GM19452 (cell line): ENCODE measurements around the gene ANKRD31.

Source experiments
- ATAC-seq: cut with Tn5 transposase; IDR thresholded peaks from one replicate; pipeline ENCODE4 v1.9.1; 2021; ENCODE audit not compliant: unreplicated experiment

ANKRD31 gene

DNA sequence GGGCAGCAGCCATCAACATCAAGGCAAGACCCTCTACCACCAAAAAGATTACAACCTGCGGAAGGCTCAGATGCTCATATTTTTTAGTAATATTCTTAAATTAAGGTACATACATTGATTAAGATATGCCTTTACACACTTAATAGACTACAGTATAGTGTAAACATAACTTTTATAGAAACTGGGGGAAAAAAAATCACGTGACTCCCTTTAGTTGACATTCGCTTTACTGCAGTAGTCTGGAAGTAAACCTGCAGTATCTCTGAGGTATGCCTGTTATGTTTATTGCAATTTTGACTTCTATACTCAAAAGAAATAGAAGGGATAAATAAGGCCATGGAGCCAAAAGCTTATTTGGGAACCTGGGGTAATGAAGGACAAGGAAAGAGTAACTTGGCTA lies 169.2 kb downstream of the ANKRD31 start:
- no peak for ATAC-seq

DNA sequence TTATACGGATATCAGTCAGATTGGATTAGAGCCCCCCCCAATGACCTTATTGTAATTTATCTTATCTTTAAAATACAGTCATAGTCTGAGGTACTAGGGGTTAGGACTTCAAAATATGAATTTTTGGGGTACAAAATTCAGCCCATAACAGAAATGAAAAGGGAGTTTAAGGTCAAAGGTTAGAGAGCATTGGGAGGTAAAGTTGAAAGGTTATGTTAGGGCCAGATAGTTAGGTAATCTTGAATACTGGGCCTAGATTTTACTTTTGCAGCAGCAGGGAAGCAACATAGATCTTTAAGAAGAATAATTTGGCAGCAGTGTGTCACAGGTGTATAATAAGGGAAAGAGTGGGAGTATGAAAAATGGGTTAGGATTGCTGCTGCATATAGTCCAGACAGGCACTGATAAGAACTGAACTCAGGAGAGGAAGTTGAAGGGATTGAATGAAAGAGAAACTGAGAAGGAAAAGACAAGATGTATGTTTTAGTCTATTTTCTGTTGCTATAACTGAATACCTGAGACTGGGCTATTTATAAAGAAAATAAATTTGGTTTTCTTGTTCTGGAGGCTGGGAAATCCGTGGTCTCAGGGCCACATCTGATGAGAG lies 173.7 kb downstream of the ANKRD31 start:
- no peak for ATAC-seq

DNA sequence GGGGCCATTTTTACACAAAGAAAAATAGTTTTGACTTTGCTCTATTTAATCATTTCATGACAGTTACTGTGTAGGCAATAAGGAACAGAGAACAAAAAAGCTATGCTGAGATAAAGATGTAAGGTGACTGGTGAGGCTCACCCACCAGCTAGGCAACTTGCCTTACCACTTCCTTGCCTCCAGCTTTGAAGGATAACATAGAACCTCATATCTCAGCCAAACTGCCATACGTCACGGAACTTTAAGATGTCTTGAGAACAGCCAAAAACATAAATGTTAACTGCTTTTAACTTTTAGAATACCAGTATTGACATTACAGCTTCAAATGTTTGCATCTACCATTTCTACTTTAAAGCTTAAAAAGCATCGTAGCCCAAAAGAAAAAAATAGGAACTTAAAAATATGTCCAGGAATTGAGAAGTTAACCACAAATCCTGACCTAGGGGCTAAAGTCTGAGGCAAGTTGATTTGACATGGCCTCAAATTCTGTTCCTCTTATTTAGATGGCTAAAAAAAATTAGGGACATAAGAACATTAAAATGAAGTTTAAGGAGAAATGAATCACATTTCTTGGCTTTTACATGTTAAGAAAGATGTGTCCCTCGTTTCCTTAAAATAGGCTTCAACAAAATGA lies 176.6 kb downstream of the ANKRD31 start:
- no peak for ATAC-seq

DNA sequence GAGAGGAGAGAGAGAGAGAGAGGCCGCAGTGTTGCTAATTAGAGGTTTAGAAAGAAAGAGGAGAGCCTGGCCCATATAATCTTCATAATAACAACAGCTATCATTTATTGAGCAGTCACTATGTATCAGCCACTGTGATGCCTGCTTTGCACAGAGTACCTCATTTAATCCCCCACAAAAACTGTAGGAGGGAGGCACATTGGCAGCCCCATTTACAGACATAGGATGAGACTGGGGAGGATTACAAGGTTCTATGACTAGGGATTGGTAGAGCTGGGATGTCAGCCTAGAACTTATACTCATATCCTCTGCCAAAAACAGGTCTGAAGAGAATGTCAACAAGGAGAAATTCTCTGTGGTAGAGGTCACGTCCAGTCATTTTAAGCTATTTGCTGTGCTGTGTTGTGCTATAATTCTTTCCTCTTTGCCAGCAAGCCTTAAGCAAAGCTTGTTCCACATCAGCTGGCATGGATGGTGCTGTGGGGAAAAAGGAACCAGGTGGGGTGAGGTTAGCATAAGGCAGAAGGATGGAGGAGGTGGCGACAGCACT lies 177.6 kb downstream of the ANKRD31 start:
- no peak for ATAC-seq

DNA sequence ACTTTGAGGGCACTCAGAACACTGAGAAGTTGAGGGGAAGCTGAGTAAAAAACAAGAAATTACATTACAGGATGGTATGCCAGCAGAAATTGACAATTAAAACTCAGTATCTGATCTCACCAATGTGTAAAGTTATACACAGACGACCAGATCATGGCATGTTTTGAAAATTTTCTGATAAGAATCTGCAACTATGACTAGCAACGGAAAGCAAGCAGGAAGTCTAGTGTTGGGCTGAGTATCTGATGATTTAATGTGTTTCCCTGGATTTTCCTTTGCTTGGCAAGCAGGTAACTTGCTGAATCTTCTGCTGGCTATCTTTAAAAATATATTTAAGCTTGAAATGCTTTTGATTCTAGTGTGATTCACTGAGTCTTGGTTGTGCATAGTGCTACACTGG lies 179.1 kb downstream of the ANKRD31 start:
- ATAC-seq: no peak

GRCh38 chr5:75055727-75056144 lies 180.9 kb downstream of the ANKRD31 start:
- no peak for ATAC-seq

GRCh38 chr5:75054134-75054930 lies 182.3 kb downstream of the ANKRD31 start:
- no peak for ATAC-seq

GRCh38 chr5:75053304-75054133 lies 183.2 kb downstream of the ANKRD31 start:
- no peak for ATAC-seq

DNA sequence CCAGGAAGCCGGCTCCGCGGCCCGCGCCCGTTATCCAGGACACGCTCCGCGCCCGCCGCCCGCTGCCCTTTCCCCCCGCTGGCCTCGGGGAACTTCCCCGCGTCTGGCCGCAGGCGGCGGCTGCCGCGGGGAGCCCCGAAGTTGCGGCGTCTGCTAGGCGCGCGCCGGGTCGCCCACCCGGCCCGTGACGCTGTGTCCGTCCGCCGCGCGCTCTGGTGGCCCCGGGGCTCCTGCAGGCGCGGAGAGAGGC lies 183.7 kb downstream of the ANKRD31 start:
- ATAC-seq: no peak

- no peak for ATAC-seq
Observed at GRCh38 chr5:75052192-75053053, 184.3 kb downstream of the ANKRD31 start, which contains the start of gene GCNT4. Gene GCNT4 (minus strand): TSS chr5:75052558. CDS start chr5:75030037, 22,521 bp downstream.

- no peak for ATAC-seq
Observed at GRCh38 chr5:75051217-75051751, 185.4 kb downstream of the ANKRD31 start.

DNA sequence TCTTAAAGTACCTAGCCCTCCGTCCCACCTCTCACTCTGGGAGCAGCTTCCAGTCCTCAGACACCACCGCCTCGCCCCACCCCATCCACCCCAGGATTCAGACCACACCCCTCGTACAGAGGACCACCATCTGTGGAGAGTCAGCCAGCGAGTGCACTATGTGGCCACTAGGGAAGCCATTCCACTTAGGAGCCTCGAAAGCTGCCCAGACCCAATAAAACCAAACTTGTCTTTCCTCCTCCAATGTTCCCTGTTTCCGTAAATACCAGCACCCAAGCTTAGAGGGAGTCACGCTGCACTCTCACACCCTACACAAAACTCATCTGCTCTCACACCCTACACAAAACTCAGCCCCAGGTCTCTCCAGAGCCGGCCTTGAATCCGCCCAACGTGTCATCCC lies 186.3 kb downstream of the ANKRD31 start:
- ATAC-seq: no peak

DNA sequence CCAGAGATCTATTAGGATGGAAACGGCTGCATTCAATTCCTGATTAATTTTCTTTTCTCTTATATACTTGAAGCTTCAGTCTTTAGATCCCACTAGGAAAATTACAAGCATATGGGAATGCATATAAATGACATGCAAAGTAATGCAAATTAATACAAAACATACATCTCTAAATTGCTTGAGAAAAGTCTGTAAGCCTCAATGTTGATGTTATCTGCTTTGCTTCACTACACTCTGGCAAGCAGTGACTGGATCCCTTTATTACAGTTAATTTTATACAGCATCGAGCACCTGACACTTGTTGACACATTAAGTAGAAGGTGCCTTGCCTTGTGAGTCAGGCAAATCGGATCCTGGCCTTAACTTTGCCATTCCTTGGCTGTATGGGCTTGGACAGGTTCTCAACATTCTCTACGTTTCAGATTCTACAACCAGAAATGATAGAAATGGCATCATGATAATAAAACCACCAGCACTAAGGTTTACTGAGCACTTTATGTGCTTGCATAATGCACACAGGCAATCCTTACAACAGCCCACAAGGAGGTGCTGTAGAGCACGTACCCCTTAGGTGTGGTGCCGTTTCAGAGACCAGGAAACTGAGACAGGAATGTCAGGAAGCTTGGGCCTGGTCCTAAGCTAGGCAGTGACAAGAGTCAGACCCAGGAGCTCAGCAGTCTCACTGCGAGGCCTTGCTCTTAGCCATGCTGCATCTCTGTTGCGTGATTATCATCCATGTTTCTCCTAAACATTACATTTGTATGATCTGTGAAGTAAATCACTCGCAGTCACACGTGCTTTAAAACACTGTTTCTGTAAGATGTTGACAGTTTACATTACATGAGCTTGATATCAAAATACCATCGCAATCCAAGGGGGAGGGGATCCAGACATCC lies 187.0 kb downstream of the ANKRD31 start:
- no peak for ATAC-seq

GRCh38 chr5:75048457-75048953 lies 188.2 kb downstream of the ANKRD31 start:
- peak; percentile 54 for ATAC-seq

DNA sequence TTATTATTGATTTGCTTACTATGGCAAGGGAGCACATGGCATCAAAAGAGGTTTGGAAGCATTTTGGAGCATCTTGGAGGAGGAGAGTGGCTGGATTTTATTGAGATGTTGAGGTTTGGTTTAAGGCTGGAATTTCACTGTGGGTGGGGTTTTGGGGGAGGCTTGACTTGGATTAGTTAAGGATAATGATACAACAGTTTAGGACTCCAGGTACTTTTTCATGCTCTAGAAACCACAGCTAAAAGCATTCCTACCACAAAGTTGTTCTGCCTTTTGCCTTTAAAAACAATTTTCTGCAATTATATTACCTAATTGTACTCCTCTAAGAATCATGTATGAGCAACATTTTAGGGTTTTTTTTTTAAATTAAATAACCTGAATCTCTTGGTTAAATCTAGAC lies 189.3 kb downstream of the ANKRD31 start:
- ATAC-seq: no peak

DNA sequence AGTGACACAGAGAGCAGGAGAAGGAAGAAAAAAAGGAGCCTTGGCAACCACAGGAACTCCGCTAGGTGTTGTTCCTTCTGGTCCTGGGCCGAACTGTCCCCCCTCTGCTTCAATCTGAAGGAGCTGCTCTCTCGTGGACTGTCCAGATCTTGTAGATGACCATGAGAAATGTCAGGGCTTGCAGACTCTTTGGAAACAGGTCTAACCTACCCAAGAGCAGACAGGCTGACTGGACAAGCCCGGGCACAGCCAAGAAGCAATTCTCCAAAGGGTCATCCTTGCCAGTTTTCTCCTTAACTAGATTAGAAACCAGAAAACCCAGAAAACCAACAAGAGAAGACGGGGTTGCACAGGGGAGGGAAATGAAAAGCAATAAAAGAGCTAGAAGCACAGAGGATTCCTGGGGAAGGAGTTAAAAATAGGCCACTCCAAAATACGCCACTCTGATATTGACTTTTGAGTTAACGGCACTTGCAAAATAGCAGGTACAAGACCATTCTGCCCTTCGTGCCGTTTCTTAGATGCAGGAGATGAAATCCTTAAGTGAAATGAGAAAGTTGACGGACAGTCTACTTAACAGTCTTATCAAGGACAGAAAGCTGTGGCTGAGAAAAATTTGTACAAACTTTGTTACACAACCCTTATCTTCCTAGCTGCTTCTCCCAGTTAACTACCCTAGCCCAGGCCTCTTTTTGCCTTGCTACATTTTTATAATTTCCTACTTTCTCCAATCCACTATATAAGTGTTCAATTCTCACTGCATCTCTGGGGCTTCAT lies 190.1 kb downstream of the ANKRD31 start:
- no peak for ATAC-seq

- ATAC-seq: no peak
Observed at GRCh38 chr5:75045071-75045470, 191.6 kb downstream of the ANKRD31 start.

DNA sequence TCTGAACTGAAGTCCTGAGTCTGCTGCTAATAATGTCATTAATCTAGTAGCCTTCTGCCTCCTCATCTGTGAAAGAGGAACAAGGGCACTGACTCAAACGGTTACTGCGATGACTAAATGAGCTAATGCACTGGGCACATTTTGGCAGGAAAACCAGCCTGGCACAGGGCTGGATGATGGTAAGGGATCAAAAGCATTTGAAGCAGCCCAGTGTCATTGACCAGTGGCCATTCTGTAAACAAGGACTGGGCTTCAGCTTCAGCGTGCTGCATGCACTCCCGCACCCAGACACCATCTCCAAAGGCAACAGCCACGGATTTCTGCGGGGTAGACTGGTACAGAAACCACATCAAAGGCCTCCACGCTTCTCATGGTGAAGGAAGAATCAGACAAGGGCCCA lies 192.3 kb downstream of the ANKRD31 start:
- no peak for ATAC-seq
